Natural killer cell (primary cell): ENCODE results near the gene ATP2C2. TPM values are rescaled to one million over a fixed set of nuclear protein-coding genes. Genes with fewer than 3 reads are reported as not detected.
"Not testable (repeated sequence)": the region's sequence is repeated elsewhere in the genome, so short reads cannot be mapped to it uniquely, and the experiment has no call there.

Source experiments
- ATAC-seq, 3 donors: fragments of 150-1000 bp in 2 of 3; fragments of 200-7000 bp in 1 of 3; cut with Tn5 transposase; 1 replicate in 1 of 3; 2 replicates in 2 of 3; pipeline ENCODE4 v1.10.0; 2021; ENCODE audit warnings: mild to moderate bottlenecking in 2 of 3, moderate library complexity in 2 of 3
- DNase-seq, 2 donors: peaks; one replicate each; pipeline versions ENCODE4 v3.0.0 to v3.0.0-alpha.2; 2013 to 2021; ENCODE audit warnings: mixed read lengths in 1 of 2
- H3K27ac ChIP-seq: one replicate; pipeline ENCODE4 v1.5.1; 2013; ENCODE audit warnings: mild to moderate bottlenecking, low read length
- H3K27me3 ChIP-seq: one replicate; pipeline ENCODE4 v1.6.1; 2013; ENCODE audit warnings: low read length; ENCODE audit not compliant: control insufficient read depth, insufficient read depth
- H3K36me3 ChIP-seq: one replicate; pipeline ENCODE4 v1.6.1; 2013; ENCODE audit warnings: low read length; ENCODE audit not compliant: control insufficient read depth, insufficient read depth
- H3K4me1 ChIP-seq: one replicate; pipeline ENCODE4 v1.6.1; 2013; ENCODE audit warnings: low read length; ENCODE audit not compliant: control insufficient read depth, insufficient read depth
- H3K4me3 ChIP-seq: one replicate; pipeline ENCODE4 v1.5.1; 2013; ENCODE audit warnings: low read length
- H3K9me3 ChIP-seq: one replicate; pipeline ENCODE4 v1.6.1; 2013; ENCODE audit warnings: low read length; ENCODE audit not compliant: control insufficient read depth, insufficient read depth
- H3K27ac Mint-ChIP-seq, 2 donors: one replicate each; pipeline ENCODE4 v1.8.0; 2022; ENCODE audit warnings: mild to moderate bottlenecking in 2 of 2, mixed read lengths in 2 of 2, moderate library complexity in 1 of 2
- H3K27me3 Mint-ChIP-seq, 2 donors: one replicate each; pipeline ENCODE4 v1.8.0; 2022; ENCODE audit warnings: low read depth in 2 of 2, mixed read lengths in 2 of 2
- H3K36me3 Mint-ChIP-seq: one replicate; pipeline ENCODE4 v1.8.0; 2022; ENCODE audit warnings: mixed read lengths
- H3K4me1 Mint-ChIP-seq, 2 donors: one replicate each; pipeline ENCODE4 v1.8.0; 2022; ENCODE audit warnings: mixed read lengths in 2 of 2
- H3K4me3 Mint-ChIP-seq: one replicate; pipeline ENCODE4 v1.8.0; 2022; ENCODE audit warnings: mild to moderate bottlenecking, moderate library complexity, mixed read lengths
- H3K9me3 Mint-ChIP-seq, 2 donors: one replicate each; pipeline ENCODE4 v1.8.0; 2022; ENCODE audit warnings: mixed read lengths in 2 of 2
- CTCF ChIP-seq: fragments of 200-600 bp; IDR thresholded peaks from one replicate; pipeline ENCODE4 v1.8.0; 2022; ENCODE audit warnings: antibody characterized with exemption
- WGBS: methylation state at CpG from one replicate; pipeline ENCODE4 v1.1.7; 2013; ENCODE audit warnings: missing lambda C conversion rate; ENCODE audit not compliant: insufficient coverage; 5-methylcytosine and 5-hydroxymethylcytosine counted together
- intact Hi-C: fragments of 100-400 bp; cut with micrococcal nuclease; formaldehyde crosslinking; loops from one replicate; pipeline ENCODE4 v1.14.2; 2022
- total RNA-seq, 4 donors: library from RNA; stranded (reverse); fragments of 120-200 nt in 1 of 4; gene quantifications; one replicate each; pipeline versions ENCODE4 v1.2.3 to v1.2.4, GENCODE V29; 2013 to 2022

ATP2C2 gene
- total RNA-seq, 3 donors from 2014 or later (not counting 1 experiment from before 2014, with no cell fraction given): not detected

- no peak for ATAC-seq
- no peaks in the 10 kb centered on the region for H3K9me3 ChIP-seq
- no peak for DNase-seq
- Mint-ChIP-seq H3K4me1 (no peaks in the 10 kb centered on the region), H3K4me3 (no peak overlapping the region), H3K27me3 (peaks cover 3 to 7% of the 10 kb centered on the region in 2 donors), H3K27ac (no peak overlapping the region), H3K36me3 (peaks cover 8% of the 10 kb centered on the region), H3K9me3 (peaks cover 2 to 5% of the 10 kb centered on the region in 2 donors)
- no peak overlapping the region for H3K4me3 ChIP-seq
- WGBS: 91% methylated on average over 1 of the region's 1 CpG
- intact Hi-C loops: no loop called here
- H3K27me3 ChIP-seq: no peaks in the 10 kb centered on the region
- H3K4me1 ChIP-seq: no peaks in the 10 kb centered on the region
- H3K27ac ChIP-seq: no peak overlapping the region
- H3K36me3 ChIP-seq: no peaks in the 10 kb centered on the region
- no peak for TF ChIP-seq CTCF
Measured at GRCh38 chr16:84334482-84334881, 33.9 kb upstream of the ATP2C2 start.

DNA sequence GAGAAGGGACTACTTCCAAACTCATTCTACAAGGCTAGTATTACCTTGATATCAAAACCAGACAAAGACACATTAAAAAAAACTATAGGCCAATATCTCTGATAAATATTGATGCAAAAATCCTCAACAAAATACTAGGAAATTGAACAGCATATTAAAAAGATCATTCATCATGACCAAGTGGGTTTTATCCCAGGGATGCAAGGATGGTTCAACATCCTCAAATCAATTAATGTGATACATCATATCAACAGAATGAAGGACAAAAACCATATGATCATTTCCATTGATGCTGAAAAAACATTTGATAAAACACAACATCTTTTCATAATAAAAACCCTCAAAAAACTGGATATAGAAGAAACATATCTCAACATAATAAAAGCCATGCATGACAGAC, 31.1 kb upstream of the ATP2C2 start:
- H3K4me1 ChIP-seq, H3K27ac Mint-ChIP-seq, H3K4me1 Mint-ChIP-seq, H3K36me3 Mint-ChIP-seq, H3K36me3 ChIP-seq, H3K27ac ChIP-seq, H3K27me3 Mint-ChIP-seq, H3K9me3 ChIP-seq, ATAC-seq, H3K9me3 Mint-ChIP-seq, intact Hi-C loops, H3K4me3 ChIP-seq, DNase-seq, H3K27me3 ChIP-seq, H3K4me3 Mint-ChIP-seq: not testable (repeated sequence)

DNA sequence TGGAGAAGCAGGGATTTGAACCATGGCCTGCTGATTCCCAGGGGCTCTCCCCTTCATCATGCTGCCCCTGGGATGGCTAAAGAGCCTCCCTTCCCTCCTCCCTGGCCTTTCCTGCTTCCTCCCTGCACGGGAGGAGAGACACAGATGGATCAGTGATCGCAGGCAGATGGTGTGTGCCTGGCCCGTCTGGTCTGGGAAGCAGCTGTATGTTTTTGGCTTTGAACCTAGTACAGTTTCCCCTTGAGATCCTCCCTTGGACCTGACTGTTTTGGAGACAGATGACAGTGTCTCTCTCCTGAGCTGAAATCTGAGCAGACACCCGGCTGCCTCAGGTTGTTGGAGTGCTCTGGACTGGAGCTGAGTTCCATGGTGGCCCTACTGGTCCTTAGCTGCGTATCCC, 29.0 kb upstream of the ATP2C2 start:
- Histone ChIP-seq H3K9me3 (no peaks in the 10 kb centered on the region), H3K27ac (no peak overlapping the region), H3K4me3 (no peak overlapping the region), H3K27me3 (no peaks in the 10 kb centered on the region), H3K4me1 (no peaks in the 10 kb centered on the region), H3K36me3 (no peaks in the 10 kb centered on the region)
- WGBS: 60% methylated on average over 5 of the region's 5 CpGs
- intact Hi-C loops: no loop called here
- H3K9me3 Mint-ChIP-seq: peaks cover 2 to 5% of the 10 kb centered on the region in 2 donors
- peaks cover 7 to 10% of the 10 kb centered on the region in 2 donors for H3K27me3 Mint-ChIP-seq
- peaks cover 8% of the 10 kb centered on the region for H3K36me3 Mint-ChIP-seq
- no peak overlapping the region for H3K4me3 Mint-ChIP-seq
- ATAC-seq: no peak
- H3K27ac Mint-ChIP-seq: no peak overlapping the region
- no peak for TF ChIP-seq CTCF
- no peak for DNase-seq
- no peaks in the 10 kb centered on the region for H3K4me1 Mint-ChIP-seq

DNA sequence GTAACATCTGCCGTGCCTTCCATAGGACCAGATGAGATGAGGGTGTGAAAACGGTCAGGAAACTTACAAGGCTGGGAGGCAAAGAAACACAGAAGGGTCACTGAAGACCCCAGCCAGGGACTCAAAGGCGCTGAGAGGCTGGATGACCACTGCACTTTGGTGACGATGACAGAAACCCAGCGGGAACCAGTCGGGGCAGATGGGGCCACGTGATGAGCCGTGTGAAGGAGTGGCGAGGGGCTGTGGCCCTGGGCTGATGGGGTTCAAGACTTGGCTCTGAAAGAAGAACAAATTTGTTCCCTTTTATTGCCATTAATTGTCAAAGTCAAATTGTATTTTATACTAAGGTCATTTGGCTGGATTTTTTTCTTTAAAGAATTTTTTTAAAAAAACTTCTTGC, 28.6 kb upstream of the ATP2C2 start:
- WGBS: 76% methylated on average over 9 of the region's 9 CpGs
- peaks cover 8% of the 10 kb centered on the region for H3K36me3 Mint-ChIP-seq
- DNase-seq (no peak), ATAC-seq (no peak)
- no peaks in the 10 kb centered on the region for H3K9me3 ChIP-seq
- intact Hi-C loops: no loop called here
- H3K9me3 Mint-ChIP-seq: peaks cover 2 to 5% of the 10 kb centered on the region in 2 donors
- H3K4me1 ChIP-seq: no peaks in the 10 kb centered on the region
- H3K27ac Mint-ChIP-seq: no peak overlapping the region
- H3K27ac ChIP-seq: no peak overlapping the region
- H3K4me3 ChIP-seq: no peak overlapping the region
- H3K4me3 Mint-ChIP-seq: no peak overlapping the region
- TF ChIP-seq CTCF: no peak
- no peaks in the 10 kb centered on the region for H3K27me3 ChIP-seq
- no peaks in the 10 kb centered on the region for H3K36me3 ChIP-seq
- H3K4me1 Mint-ChIP-seq: no peaks in the 10 kb centered on the region
- peaks cover 7 to 10% of the 10 kb centered on the region in 2 donors for H3K27me3 Mint-ChIP-seq
